Hepatocyte (in vitro differentiated cells): ENCODE data around the gene VIPAS39. TPM values are rescaled to one million over a fixed set of nuclear protein-coding genes. Genes with fewer than 3 reads are reported as not detected.

Experiments used
- DNase-seq: peaks from one replicate; pipeline ENCODE4 v3.0.0-alpha.2; 2016; ENCODE audit warnings: low spot score
- H2AFZ ChIP-seq: fragments of 200-600 bp; sonication (generic); 2 replicates; pipeline ENCODE4 v1.6.0; 2016; ENCODE audit warnings: antibody characterized with exemption, mild to moderate bottlenecking
- H3K27ac ChIP-seq: fragments of 200-600 bp; sonication (generic); 2 replicates; pipeline ENCODE4 v1.5.1; 2016; ENCODE audit warnings: mild to moderate bottlenecking
- H3K27me3 ChIP-seq: fragments of 200-600 bp; sonication (generic); 2 replicates; pipeline ENCODE4 v1.6.1; 2016
- H3K36me3 ChIP-seq: fragments of 200-600 bp; sonication (generic); replicated peaks from 2 replicates; pipeline ENCODE4 v1.5.1; 2016; ENCODE audit warnings: low read depth; ENCODE audit not compliant: insufficient read depth
- H3K4me1 ChIP-seq: fragments of 200-600 bp; sonication (generic); 2 replicates; pipeline ENCODE4 v1.5.1; 2016; ENCODE audit warnings: mild to moderate bottlenecking, moderate library complexity; ENCODE audit not compliant: insufficient read depth
- H3K4me2 ChIP-seq: fragments of 200-600 bp; sonication (generic); 2 replicates; pipeline ENCODE4 v1.6.0; 2016
- H3K4me3 ChIP-seq: fragments of 200-600 bp; sonication (generic); 2 replicates; pipeline ENCODE4 v1.5.1; 2016; ENCODE audit warnings: mild to moderate bottlenecking
- H3K79me2 ChIP-seq: fragments of 200-600 bp; sonication (generic); 2 replicates; pipeline ENCODE4 v1.6.0; 2017; ENCODE audit warnings: mild to moderate bottlenecking
- H3K9me2 ChIP-seq: fragments of 200-600 bp; sonication (generic); replicated peaks from 2 replicates; pipeline ENCODE4 v1.6.0; 2017; ENCODE audit warnings: mild to moderate bottlenecking; ENCODE audit not compliant: insufficient read depth
- H3K9me3 ChIP-seq: fragments of 200-600 bp; sonication (generic); 2 replicates; pipeline ENCODE4 v1.5.1; 2016; ENCODE audit warnings: low read depth, mild to moderate bottlenecking
- H4K20me1 ChIP-seq: fragments of 200-600 bp; sonication (generic); 2 replicates; pipeline ENCODE4 v1.6.0; 2016; ENCODE audit warnings: mild to moderate bottlenecking; ENCODE audit not compliant: insufficient read depth, poor library complexity, severe bottlenecking
- EZH2 ChIP-seq: fragments of 200-600 bp; sonication (generic); IDR thresholded peaks from 2 replicates; pipeline ENCODE4 v1.6.1; 2016; ENCODE audit warnings: antibody characterized with exemption, mild to moderate bottlenecking, borderline replicate concordance
- EZH2phosphoT487 ChIP-seq: fragments of 200-600 bp; sonication (generic); IDR thresholded peaks from one replicate; pipeline ENCODE4 v1.6.1; 2018; ENCODE audit warnings: antibody characterized with exemption, mild to moderate bottlenecking, low read depth, moderate library complexity; ENCODE audit not compliant: unreplicated experiment, severe bottlenecking
- WGBS: methylation state at CpG from one replicate; pipeline ENCODE4 v1.1.6; 2016; ENCODE audit warnings: low lambda C conversion rate; ENCODE audit errors: missing lambda C conversion rate; 5-methylcytosine and 5-hydroxymethylcytosine counted together
- polyA plus RNA-seq: library from polyadenylated mRNA; unstranded; fragments of >200 nt; fragmentation: Nextera tagmentation; extraction: Ambion mirVana; gene quantifications from 2 replicates; pipeline ENCODE4 v1.2.1, GENCODE V29; 2016
- total RNA-seq: library from RNA; depleted of rRNA; stranded (reverse); fragments of >200 nt; gene quantifications from 2 replicates; pipeline ENCODE4 v1.2.3, GENCODE V29; 2014
- TF ChIP-seq, protein P1 (sequence below): fragments of 200-600 bp; sonication (generic); IDR thresholded peaks from 2 replicates; pipeline ENCODE4 v1.5.1; 2016; ENCODE audit warnings: antibody characterized with exemption, mild to moderate bottlenecking; ENCODE audit not compliant: poor library complexity

The VIPAS39 gene
- total RNA-seq (22.6 and 29.2 TPM in 2 replicates), polyA plus RNA-seq (11.7 and 13.0 TPM in 2 replicates)

- TF ChIP-seq, protein P1, sequence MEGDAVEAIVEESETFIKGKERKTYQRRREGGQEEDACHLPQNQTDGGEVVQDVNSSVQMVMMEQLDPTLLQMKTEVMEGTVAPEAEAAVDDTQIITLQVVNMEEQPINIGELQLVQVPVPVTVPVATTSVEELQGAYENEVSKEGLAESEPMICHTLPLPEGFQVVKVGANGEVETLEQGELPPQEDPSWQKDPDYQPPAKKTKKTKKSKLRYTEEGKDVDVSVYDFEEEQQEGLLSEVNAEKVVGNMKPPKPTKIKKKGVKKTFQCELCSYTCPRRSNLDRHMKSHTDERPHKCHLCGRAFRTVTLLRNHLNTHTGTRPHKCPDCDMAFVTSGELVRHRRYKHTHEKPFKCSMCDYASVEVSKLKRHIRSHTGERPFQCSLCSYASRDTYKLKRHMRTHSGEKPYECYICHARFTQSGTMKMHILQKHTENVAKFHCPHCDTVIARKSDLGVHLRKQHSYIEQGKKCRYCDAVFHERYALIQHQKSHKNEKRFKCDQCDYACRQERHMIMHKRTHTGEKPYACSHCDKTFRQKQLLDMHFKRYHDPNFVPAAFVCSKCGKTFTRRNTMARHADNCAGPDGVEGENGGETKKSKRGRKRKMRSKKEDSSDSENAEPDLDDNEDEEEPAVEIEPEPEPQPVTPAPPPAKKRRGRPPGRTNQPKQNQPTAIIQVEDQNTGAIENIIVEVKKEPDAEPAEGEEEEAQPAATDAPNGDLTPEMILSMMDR: no peak
- TF ChIP-seq EZH2 (no peak), EZH2phosphoT487 (no peak)
Observed at GRCh38 chr14:77457522-77458248, at the start of gene VIPAS39, which contains the start of gene AHSA1. Gene VIPAS39 (minus strand): TSS chr14:77457601. CDS start chr14:77454102, 3,499 bp downstream. Gene AHSA1 (plus strand): TSS chr14:77458093. CDS start chr14:77458190, 97 bp downstream.

DNA sequence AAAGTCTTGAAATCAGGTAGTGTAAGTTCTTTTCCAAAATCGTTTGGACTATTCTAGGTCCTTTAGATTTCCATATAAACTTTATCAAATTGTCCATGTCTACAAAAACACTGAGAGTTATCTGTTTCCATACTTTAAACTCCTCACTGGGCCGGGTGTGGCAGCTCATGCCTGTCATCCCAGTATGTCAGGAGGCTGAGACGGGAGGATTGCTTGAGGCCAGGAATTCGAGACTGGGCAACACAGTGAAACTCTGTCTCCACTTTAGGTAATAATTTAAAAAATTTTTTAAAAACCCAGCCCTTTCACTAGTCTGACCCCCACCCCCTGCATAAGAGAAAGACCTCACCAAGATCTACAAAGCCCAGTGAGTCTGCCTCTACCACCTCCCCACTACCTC is 47.6 kb upstream of the VIPAS39 start:
- H4K20me1 ChIP-seq: no peaks in the 10 kb centered on the region
- WGBS: 66% methylated on average over 4 of the region's 4 CpGs
- no peak for DNase-seq
- TF ChIP-seq EZH2phosphoT487: no peak
- TF ChIP-seq, protein P1: no peak
- H3K9me3 ChIP-seq: no peaks in the 10 kb centered on the region
- H3K9me2 ChIP-seq: no peaks in the 10 kb centered on the region
- no peak overlapping the region for H2AFZ ChIP-seq
- H3K4me2 ChIP-seq: no peak overlapping the region
- no peaks in the 10 kb centered on the region for H3K36me3 ChIP-seq
- H3K4me3 ChIP-seq: no peak overlapping the region
- no peaks in the 10 kb centered on the region for H3K79me2 ChIP-seq
- peaks cover 8% of the 10 kb centered on the region for H3K27me3 ChIP-seq
- no peak overlapping the region for H3K27ac ChIP-seq
- peaks cover 4% of the 10 kb centered on the region for H3K4me1 ChIP-seq

More at GRCh38 chr14:77457522-77458248, at the start of gene VIPAS39, which contains the start of gene AHSA1:
- H3K4me3 ChIP-seq: peak within 1 kb of the TSS; percentile 71
- peaks cover 52% of the 10 kb centered on the region for H3K79me2 ChIP-seq
- peak; percentile 98 for DNase-seq
- peak within 1 kb of the TSS; percentile 91 for H2AFZ ChIP-seq
- H3K9me2 ChIP-seq: no peaks in the 10 kb centered on the region
- peaks cover 10% of the 10 kb centered on the region for H4K20me1 ChIP-seq
- under 1% methylated on average over 47 of the region's 50 CpGs for WGBS
- H3K27me3 ChIP-seq: no peaks in the 10 kb centered on the region
- peaks cover 12% of the 10 kb centered on the region for H3K4me1 ChIP-seq
- H3K27ac ChIP-seq: peak within 1 kb of the TSS; percentile 96
- peak within 1 kb of the TSS; percentile 93 for H3K4me2 ChIP-seq
- H3K9me3 ChIP-seq: no peaks in the 10 kb centered on the region
- peaks cover 5% of the 10 kb centered on the region for H3K36me3 ChIP-seq

DNA sequence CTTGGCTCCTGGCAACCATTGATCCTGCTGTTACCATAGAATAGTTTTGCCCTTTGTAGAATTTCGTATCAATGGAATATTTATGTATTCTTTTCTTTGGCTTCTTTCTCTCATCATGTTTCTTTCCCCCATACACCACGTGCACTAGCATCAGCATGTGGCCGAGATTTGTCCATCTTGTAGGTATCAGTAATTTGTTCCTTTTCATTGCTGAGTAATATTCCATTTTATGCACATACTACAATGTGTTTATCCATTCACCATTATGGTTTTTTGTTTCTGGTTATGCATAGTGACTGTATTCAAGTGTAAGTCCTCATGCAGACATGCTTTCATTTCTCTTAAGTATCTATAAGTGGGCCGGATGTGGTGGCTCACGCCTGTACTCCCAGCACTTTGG is 45.7 kb upstream of the VIPAS39 start:
- WGBS: 98% methylated on average over 5 of the region's 5 CpGs
- DNase-seq: no peak
- Histone ChIP-seq H3K9me3 (no peaks in the 10 kb centered on the region), H3K36me3 (no peaks in the 10 kb centered on the region), H3K79me2 (no peaks in the 10 kb centered on the region), H3K4me1 (no peaks in the 10 kb centered on the region), H3K27me3 (peaks cover 24% of the 10 kb centered on the region), H3K4me2 (no peak overlapping the region), H2AFZ (no peak overlapping the region), H3K9me2 (no peaks in the 10 kb centered on the region), H4K20me1 (no peaks in the 10 kb centered on the region), H3K4me3 (no peak overlapping the region), H3K27ac (no peak overlapping the region)
- TF ChIP-seq EZH2: no peak
- TF ChIP-seq, protein P1: no peak
- TF ChIP-seq EZH2phosphoT487: no peak
